ENCODE measurements around the gene SORCS2.

- TF ChIP-seq POLR2AphosphoS5 (IDR thresholded peaks at IDR 0.05) (no peak), CTCF (IDR thresholded peaks at IDR 0.05) (no peak)
These were observed 106.9 kb downstream of the SORCS2 start for GRCh38 chr4:7299010-7299907.

Measured in breast epithelium (tissue), 3 donors.